T-helper 1 cell treated with Interleukin-12 subunit alpha and Interleukin-12 subunit beta and Interleukin-4 antibody, amounts not matched to agents 30 μg/mL and 1 μg/mL, for 36 hours (primary cell): ENCODE data around the gene KIF13A.
A peak's percentile ranks its signal among the peaks of the same experiment; 100 is the strongest.
"Not testable (repeated sequence)": the region's sequence is repeated elsewhere in the genome, so short reads cannot be mapped to it uniquely, and the experiment has no call there.

Source experiments
- H3K27ac Mint-ChIP-seq: one replicate; pipeline ENCODE4 v1.8.0; 2021; ENCODE audit warnings: mild to moderate bottlenecking, mixed read lengths
- H3K27me3 Mint-ChIP-seq: one replicate; pipeline ENCODE4 v1.8.0; 2021; ENCODE audit warnings: low read depth, mixed read lengths
- H3K36me3 Mint-ChIP-seq: one replicate; pipeline ENCODE4 v1.8.0; 2021; ENCODE audit warnings: low read depth, mixed read lengths
- H3K4me1 Mint-ChIP-seq: one replicate; pipeline ENCODE4 v1.8.0; 2021; ENCODE audit warnings: low read depth, mixed read lengths
- H3K4me3 Mint-ChIP-seq: one replicate; pipeline ENCODE4 v1.8.0; 2021; ENCODE audit warnings: mild to moderate bottlenecking, moderate library complexity, mixed read lengths
- H3K9me3 Mint-ChIP-seq: one replicate; pipeline ENCODE4 v1.8.0; 2021; ENCODE audit warnings: mixed read lengths

KIF13A gene

DNA sequence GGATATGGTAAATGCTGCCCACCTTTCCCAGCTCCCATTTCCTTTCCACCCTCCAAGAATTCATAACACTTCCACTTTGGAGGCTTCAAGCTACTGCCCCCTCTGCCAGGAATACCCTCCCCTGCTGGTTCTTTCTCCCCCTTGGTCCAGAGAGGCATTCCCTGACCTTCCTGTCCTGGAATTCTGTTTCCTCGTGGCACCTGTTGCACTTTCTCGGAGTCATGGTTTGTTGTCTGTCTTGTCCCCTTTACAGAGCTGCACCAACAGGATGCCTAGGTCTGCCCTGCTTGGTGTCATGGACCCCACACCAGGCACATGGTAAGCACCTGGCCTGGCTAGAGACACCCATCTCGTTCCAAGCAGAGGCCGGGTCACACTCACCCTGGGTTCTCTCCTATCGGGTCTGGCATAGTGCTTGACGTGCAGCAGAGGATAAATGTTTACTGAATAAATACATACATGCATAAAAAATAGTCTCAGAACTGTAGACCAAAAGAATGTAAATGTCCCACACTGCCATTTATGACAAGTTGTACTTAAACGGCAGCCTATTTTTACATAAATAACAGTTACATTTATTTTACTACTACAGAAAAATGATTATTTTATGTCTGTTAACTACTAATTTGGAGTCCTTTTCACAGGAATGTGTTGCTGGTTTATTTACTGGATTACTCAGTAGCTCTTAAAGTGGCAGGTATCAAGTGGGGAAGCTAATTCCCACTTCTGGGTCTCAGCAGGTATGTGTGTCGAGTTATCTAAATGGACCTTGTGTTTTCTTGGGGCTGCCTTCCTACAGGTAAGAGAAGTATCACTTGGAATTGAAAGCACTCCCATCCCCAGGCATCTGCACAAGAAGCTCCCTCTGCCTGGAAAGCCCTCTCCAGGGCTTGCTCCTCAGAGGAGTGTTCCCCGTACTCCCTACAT, 69.3 kb downstream of the KIF13A start:
- H3K4me3 Mint-ChIP-seq: no peak overlapping the region
- H3K27ac Mint-ChIP-seq: no peak overlapping the region
- H3K27me3 Mint-ChIP-seq: peaks cover 15% of the 10 kb centered on the region
- no peaks in the 10 kb centered on the region for H3K9me3 Mint-ChIP-seq
- no peaks in the 10 kb centered on the region for H3K36me3 Mint-ChIP-seq
- H3K4me1 Mint-ChIP-seq: no peaks in the 10 kb centered on the region

- no peak overlapping the region for H3K27ac Mint-ChIP-seq
- H3K4me3 Mint-ChIP-seq: no peak overlapping the region
- no peaks in the 10 kb centered on the region for H3K4me1 Mint-ChIP-seq
- no peaks in the 10 kb centered on the region for H3K36me3 Mint-ChIP-seq
- H3K27me3 Mint-ChIP-seq: peaks cover 19% of the 10 kb centered on the region
- no peaks in the 10 kb centered on the region for H3K9me3 Mint-ChIP-seq
Measured at GRCh38 chr6:17914651-17915050, 72.8 kb downstream of the KIF13A start.

DNA sequence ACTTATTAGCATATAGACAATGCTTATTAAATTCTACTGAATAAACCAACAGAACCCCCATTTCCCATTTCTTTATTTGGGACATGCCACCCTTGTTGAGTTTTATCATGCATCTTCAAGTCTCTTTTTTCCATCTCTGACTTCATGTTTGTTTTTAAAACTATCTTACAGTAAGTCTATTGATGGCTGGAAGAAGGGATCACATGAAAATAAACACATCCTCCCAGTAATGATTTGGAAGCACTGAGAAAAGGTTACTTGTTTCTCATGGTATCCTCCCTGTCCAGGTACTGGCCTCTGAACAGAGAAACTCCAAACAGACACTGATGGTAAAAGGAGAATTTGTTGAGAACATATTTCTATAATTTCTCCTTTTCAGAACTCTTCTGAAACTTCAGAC, 74.9 kb downstream of the KIF13A start:
- peaks cover 23% of the 10 kb centered on the region for H3K27me3 Mint-ChIP-seq
- peaks cover 4% of the 10 kb centered on the region for H3K36me3 Mint-ChIP-seq
- H3K27ac Mint-ChIP-seq: no peak overlapping the region
- H3K9me3 Mint-ChIP-seq: peaks cover 5% of the 10 kb centered on the region
- H3K4me1 Mint-ChIP-seq: peaks cover 8% of the 10 kb centered on the region
- H3K4me3 Mint-ChIP-seq: no peak overlapping the region

DNA sequence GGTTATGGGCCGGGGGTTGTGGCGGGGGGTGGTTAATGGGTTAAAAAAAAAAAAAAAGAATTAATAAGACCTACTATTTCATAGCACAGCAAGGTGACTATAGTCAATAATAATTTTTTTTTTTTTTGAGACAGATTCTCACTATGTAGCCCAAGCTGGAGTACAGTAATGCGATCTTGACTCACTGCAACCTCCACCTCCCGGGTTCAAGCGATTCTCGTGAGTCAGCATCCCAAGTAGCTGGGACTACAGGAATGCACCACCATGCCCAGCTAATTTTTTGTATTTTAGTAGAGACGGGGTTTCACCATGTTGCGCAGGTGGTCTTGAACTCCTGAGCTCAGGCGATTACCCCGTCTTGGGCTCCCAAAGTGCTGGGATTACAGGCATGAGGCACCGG, 75.8 kb downstream of the KIF13A start:
- not testable (repeated sequence) for H3K36me3 Mint-ChIP-seq, H3K4me3 Mint-ChIP-seq, H3K27ac Mint-ChIP-seq, H3K9me3 Mint-ChIP-seq
- Mint-ChIP-seq H3K27me3 (peaks cover 21% of the 10 kb centered on the region), H3K4me1 (peaks cover 13% of the 10 kb centered on the region)

GRCh38 chr6:17910189-17910588, 77.2 kb downstream of the KIF13A start:
- H3K4me3 Mint-ChIP-seq: peak overlapping the region; percentile 21
- H3K36me3 Mint-ChIP-seq: peaks cover 4% of the 10 kb centered on the region
- H3K4me1 Mint-ChIP-seq: peaks cover 15% of the 10 kb centered on the region
- H3K9me3 Mint-ChIP-seq: peaks cover 5% of the 10 kb centered on the region
- no peak overlapping the region for H3K27ac Mint-ChIP-seq
- H3K27me3 Mint-ChIP-seq: peaks cover 28% of the 10 kb centered on the region

DNA sequence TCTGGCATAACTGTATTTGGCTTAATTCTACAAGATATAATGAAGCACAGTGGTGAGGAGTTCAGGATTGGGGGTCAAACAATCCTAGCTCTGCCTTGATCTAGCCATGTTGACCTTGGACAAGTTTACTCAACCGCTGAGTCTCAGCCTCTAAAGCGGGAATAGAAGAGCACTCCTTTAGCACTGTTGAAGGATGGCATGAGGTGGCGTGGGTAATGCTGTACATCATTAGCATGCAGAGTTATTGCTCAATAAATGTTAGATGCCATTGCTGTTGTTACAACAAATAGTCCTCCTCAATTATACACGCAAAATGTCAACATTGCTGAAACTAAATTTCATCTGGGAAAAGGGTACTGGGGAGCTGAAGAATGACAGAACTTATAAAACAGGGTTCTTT, 78.6 kb downstream of the KIF13A start:
- Mint-ChIP-seq H3K36me3 (peaks cover 4% of the 10 kb centered on the region), H3K27ac (no peak overlapping the region), H3K4me3 (no peak overlapping the region), H3K4me1 (peaks cover 15% of the 10 kb centered on the region), H3K27me3 (peaks cover 23% of the 10 kb centered on the region), H3K9me3 (peaks cover 5% of the 10 kb centered on the region)

DNA sequence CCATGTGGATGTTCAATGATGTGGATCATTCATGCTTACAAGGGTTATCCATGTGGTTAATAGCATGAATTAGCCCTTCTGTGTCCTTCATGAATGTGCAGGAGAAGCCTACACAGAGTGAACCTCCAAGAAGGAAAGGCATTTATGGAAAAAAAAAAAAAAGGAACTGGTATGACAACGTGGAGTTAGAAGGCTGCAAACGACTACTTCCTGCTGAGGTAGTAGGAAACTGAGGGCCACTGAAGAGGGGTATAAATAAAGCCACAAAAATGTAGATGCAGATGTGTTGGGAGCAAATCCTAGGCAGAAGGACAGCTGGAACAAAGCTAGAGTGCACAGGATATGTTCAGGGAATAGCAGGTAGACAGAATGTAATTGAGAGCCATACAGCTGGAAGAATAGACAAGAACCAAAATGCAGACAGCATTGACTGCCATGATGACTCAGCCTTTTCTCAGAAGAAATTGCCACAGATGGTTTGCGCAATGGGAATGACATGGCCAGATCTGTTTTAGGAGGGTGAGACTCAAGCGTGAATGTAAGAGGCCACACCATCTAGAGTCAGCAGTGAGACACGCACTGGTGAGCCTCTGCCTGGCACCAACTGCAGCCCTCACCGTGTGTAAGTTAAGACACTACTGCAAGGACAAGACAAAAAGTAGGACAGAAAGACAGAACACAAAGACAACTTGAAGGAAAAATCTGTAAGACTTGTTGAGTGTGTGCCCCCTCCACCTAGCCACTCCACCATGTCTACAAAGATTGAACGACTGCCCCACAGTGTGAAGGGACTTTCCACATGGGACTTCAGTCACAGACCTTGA, 79.8 kb downstream of the KIF13A start:
- Mint-ChIP-seq H3K27ac (no peak overlapping the region), H3K4me3 (no peak overlapping the region), H3K9me3 (peaks cover 5% of the 10 kb centered on the region), H3K27me3 (peaks cover 17% of the 10 kb centered on the region), H3K4me1 (peaks cover 15% of the 10 kb centered on the region), H3K36me3 (peaks cover 4% of the 10 kb centered on the region)

- peaks cover 4% of the 10 kb centered on the region for H3K36me3 Mint-ChIP-seq
- H3K4me3 Mint-ChIP-seq: no peak overlapping the region
- H3K4me1 Mint-ChIP-seq: peaks cover 15% of the 10 kb centered on the region
- H3K27ac Mint-ChIP-seq: no peak overlapping the region
- H3K9me3 Mint-ChIP-seq: peaks cover 5% of the 10 kb centered on the region
- H3K27me3 Mint-ChIP-seq: peaks cover 17% of the 10 kb centered on the region
Measured at GRCh38 chr6:17905611-17906592, 81.5 kb downstream of the KIF13A start.

DNA sequence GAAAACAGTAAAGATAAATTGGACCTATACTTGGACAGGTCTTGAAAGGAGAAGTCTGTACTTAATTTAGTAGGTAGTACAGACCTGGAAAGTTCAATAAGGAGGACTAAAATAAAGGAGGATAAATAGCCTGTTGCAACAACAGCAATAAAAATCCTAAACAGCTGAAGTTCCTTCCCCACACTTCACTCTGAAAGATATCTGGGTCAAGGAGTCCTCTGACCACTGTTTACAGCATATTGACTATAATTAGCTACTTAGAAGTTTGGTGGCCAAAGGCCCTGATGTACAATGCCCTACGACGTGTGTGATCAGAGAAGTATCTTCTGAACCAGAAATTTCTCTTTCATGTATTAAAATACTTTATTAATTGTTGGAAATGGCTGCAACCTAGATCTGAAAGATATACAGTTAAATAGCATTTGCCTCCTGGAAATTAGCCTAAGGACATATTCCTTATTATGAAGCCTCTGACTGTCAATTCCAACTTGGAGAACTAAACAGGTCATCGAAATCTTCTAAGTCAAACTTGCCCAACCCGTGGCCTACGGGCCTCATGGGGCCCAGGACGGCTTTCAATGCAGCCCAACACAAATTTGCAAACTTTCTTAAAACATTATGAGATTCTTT, 82.8 kb downstream of the KIF13A start:
- Mint-ChIP-seq H3K27ac (no peak overlapping the region), H3K27me3 (peaks cover 17% of the 10 kb centered on the region), H3K9me3 (peaks cover 5% of the 10 kb centered on the region), H3K36me3 (peaks cover 4% of the 10 kb centered on the region), H3K4me1 (peaks cover 15% of the 10 kb centered on the region), H3K4me3 (no peak overlapping the region)

DNA sequence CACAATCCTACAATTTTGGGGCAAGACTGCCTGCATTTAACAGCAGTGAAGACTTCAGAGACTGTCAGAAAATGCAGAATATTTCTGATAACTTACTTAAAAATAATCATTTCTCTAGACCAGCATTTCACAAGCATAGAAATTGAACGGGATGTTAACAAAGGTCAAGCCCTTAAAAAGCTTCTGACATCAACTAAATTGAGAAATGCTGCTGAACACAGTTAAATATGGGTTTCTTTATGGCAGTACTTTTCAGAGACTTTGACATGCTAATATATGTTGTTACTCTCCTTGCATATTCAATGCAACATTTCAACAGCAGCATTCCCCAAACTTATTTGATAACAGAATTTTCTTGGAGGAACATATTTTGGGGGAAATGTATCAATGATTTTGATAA, 84.5 kb downstream of the KIF13A start:
- Mint-ChIP-seq H3K9me3 (no peaks in the 10 kb centered on the region), H3K36me3 (no peaks in the 10 kb centered on the region), H3K4me1 (peaks cover 11% of the 10 kb centered on the region), H3K27me3 (peaks cover 13% of the 10 kb centered on the region), H3K4me3 (no peak overlapping the region), H3K27ac (no peak overlapping the region)

GRCh38 chr6:17901493-17901892, 85.9 kb downstream of the KIF13A start:
- H3K27ac Mint-ChIP-seq: no peak overlapping the region
- peaks cover 9% of the 10 kb centered on the region for H3K27me3 Mint-ChIP-seq

GRCh38 chr6:17900011-17900410, 87.4 kb downstream of the KIF13A start:
- Mint-ChIP-seq H3K9me3 (peaks cover 15% of the 10 kb centered on the region), H3K36me3 (no peaks in the 10 kb centered on the region), H3K4me3 (no peak overlapping the region), H3K4me1 (no peaks in the 10 kb centered on the region), H3K27ac (no peak overlapping the region), H3K27me3 (peaks cover 4% of the 10 kb centered on the region)

More at GRCh38 chr6:17901493-17901892, 85.9 kb downstream of the KIF13A start:
- H3K9me3 Mint-ChIP-seq: peaks cover 3% of the 10 kb centered on the region
- no peak overlapping the region for H3K4me3 Mint-ChIP-seq
- H3K36me3 Mint-ChIP-seq: no peaks in the 10 kb centered on the region
- H3K4me1 Mint-ChIP-seq: peaks cover under 1% of the 10 kb centered on the region

DNA sequence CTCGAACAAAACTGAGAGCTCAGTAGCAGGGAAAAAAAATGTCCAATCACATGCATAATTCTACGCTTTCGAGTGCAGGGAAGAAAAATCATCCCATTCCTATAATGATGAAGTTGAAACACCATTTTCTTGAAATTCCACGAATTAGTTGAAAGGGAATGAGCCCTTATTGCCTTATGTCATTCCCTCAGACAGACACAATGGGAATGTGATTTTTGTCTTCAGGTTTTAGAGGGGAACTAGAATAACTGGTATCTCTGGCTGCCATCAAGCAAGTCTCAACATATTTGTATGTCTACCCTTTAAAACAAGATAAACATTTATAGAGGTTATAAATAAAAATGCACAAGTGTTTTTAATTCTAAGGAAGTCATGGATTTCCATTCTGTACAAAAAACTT, 87.9 kb downstream of the KIF13A start:
- Mint-ChIP-seq H3K4me1 (no peaks in the 10 kb centered on the region), H3K36me3 (no peaks in the 10 kb centered on the region), H3K4me3 (no peak overlapping the region), H3K9me3 (peaks cover 17% of the 10 kb centered on the region), H3K27me3 (peaks cover 4% of the 10 kb centered on the region), H3K27ac (no peak overlapping the region)
